IMR-90 (cell line): ENCODE data around the gene ZCCHC24.

Source experiments
- CEBPB ChIP-seq: IDR thresholded peaks from 2 replicates; pipeline ENCODE4 v1.6.1; 2012; ENCODE audit warnings: low read depth, low read length, improper control_type of control experiment
- POLR2A ChIP-seq: IDR thresholded peaks from 2 replicates; pipeline ENCODE4 v1.6.1; 2012; ENCODE audit warnings: mild to moderate bottlenecking, low read depth, low read length
- RFX5 ChIP-seq: IDR thresholded peaks from 2 replicates; pipeline ENCODE4 v1.8.0; 2012; ENCODE audit warnings: low read depth, mild to moderate bottlenecking, low read length, moderate library complexity
- SMC3 ChIP-seq: fragments of 150-350 bp; IDR thresholded peaks from 2 replicates; pipeline ENCODE4 v1.6.1; 2016; ENCODE audit warnings: low read depth, mild to moderate bottlenecking, antibody characterized with exemption, low read length, moderate library complexity
- TF ChIP-seq, protein P1 (sequence below): conservative IDR thresholded peaks from 2 replicates; pipeline ENCODE4 v1.5.1; 2012; ENCODE audit warnings: mild to moderate bottlenecking, low read depth, low read length, improper control_type of control experiment
- TF ChIP-seq, protein P2 (sequence below): fragments of 150-350 bp; IDR thresholded peaks from 2 replicates; pipeline ENCODE4 v1.6.1; 2016; ENCODE audit warnings: low read depth, mild to moderate bottlenecking, low read length, moderate library complexity, borderline replicate concordance

DNA sequence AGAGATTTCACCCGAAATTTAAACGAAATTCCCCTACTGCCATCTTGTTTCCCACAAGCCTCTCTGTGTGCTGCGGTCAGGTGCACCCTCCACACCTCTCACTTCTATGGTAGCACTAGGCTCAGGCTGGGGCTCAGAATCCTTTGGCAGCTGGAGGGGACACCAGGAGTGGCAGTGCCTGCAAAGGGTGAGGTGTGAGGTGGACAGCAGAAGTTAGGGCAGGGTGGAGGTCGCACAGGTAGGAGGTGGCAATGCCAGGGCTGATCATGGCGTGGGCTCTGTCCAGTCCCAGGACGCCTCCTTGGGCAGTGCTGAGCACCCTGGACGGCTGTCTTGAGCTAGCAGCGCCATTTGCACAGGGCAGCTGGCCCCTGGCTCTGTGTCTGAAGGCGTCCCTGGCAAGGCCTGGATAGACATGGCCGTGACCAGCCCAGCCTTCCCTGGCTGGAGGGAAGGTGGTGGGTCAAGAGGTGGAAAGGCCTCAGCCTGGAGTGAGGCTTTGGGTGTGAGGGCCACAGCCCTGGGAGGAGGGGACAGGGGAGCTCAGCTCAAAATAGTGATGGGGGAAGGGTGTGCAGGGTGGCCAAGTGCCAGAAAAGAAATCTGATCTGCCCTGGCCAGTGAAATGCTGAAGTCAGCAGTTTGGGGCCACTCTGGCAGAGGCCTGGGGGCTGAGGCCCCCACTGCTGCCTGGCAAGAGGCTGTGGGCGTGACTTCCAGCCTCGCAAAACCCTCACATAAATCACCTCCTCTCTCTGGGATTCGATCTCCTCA, 40.0 kb downstream of the ZCCHC24 start:
- TF ChIP-seq, protein P1, sequence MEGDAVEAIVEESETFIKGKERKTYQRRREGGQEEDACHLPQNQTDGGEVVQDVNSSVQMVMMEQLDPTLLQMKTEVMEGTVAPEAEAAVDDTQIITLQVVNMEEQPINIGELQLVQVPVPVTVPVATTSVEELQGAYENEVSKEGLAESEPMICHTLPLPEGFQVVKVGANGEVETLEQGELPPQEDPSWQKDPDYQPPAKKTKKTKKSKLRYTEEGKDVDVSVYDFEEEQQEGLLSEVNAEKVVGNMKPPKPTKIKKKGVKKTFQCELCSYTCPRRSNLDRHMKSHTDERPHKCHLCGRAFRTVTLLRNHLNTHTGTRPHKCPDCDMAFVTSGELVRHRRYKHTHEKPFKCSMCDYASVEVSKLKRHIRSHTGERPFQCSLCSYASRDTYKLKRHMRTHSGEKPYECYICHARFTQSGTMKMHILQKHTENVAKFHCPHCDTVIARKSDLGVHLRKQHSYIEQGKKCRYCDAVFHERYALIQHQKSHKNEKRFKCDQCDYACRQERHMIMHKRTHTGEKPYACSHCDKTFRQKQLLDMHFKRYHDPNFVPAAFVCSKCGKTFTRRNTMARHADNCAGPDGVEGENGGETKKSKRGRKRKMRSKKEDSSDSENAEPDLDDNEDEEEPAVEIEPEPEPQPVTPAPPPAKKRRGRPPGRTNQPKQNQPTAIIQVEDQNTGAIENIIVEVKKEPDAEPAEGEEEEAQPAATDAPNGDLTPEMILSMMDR, result no peak
- TF ChIP-seq POLR2A (no peak), RFX5 (no peak), CEBPB (no peak), SMC3 (no peak)
- TF ChIP-seq, protein P2, sequence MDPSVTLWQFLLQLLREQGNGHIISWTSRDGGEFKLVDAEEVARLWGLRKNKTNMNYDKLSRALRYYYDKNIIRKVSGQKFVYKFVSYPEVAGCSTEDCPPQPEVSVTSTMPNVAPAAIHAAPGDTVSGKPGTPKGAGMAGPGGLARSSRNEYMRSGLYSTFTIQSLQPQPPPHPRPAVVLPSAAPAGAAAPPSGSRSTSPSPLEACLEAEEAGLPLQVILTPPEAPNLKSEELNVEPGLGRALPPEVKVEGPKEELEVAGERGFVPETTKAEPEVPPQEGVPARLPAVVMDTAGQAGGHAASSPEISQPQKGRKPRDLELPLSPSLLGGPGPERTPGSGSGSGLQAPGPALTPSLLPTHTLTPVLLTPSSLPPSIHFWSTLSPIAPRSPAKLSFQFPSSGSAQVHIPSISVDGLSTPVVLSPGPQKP, result no peak
